PC-9 (cell line): ENCODE results near the gene SIPA1L3.

Source experiments
- EZH2 ChIP-seq: fragments of 200-600 bp; sonication (generic); IDR thresholded peaks from 2 replicates; pipeline ENCODE4 v1.8.0; 2017; ENCODE audit warnings: antibody characterized with exemption, low read depth
- TF ChIP-seq, protein P1 (sequence below): fragments of 200-600 bp; sonication (generic); conservative IDR thresholded peaks from 2 replicates; pipeline ENCODE4 v1.6.1; 2017; ENCODE audit warnings: mixed run types, antibody characterized with exemption, mild to moderate bottlenecking, moderate library complexity

- no peak for TF ChIP-seq EZH2
- TF ChIP-seq, protein P1, sequence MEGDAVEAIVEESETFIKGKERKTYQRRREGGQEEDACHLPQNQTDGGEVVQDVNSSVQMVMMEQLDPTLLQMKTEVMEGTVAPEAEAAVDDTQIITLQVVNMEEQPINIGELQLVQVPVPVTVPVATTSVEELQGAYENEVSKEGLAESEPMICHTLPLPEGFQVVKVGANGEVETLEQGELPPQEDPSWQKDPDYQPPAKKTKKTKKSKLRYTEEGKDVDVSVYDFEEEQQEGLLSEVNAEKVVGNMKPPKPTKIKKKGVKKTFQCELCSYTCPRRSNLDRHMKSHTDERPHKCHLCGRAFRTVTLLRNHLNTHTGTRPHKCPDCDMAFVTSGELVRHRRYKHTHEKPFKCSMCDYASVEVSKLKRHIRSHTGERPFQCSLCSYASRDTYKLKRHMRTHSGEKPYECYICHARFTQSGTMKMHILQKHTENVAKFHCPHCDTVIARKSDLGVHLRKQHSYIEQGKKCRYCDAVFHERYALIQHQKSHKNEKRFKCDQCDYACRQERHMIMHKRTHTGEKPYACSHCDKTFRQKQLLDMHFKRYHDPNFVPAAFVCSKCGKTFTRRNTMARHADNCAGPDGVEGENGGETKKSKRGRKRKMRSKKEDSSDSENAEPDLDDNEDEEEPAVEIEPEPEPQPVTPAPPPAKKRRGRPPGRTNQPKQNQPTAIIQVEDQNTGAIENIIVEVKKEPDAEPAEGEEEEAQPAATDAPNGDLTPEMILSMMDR: no peak
Measured at GRCh38 chr19:37957176-37957575, 50.2 kb downstream of the SIPA1L3 start.
